ENCODE results near the gene WDPCP. TPM values are rescaled to one million over a fixed set of nuclear protein-coding genes. Genes with fewer than 3 reads are reported as not detected.

WDPCP gene
- total and polyA plus RNA-seq, 10 of the 15 experiments (the other 5 are each of a cell fraction or from before 2014, with no cell fraction given), result 2.1 to 7.9 (median 4.6) TPM

DNA sequence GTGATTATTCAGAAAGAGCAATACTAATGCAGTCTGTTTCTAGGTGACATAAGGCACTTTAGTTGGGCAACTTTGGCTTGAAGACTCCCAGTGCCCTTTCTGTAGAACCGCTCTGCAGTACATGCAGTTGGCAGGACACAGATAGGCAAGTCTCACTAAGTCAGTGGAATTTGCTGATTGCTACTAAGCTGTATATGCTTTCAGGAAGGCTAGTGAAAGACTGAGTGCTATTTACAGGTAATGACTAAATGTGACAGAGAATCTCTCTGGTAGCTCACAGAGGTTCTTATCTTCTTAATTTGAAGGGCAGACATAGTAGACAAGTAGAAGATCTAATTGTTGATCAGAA, 243.0 kb downstream of the WDPCP start:
- H3K27ac ChIP-seq (ENCODE audit: control insufficient read depth, insufficient read depth), result no peak overlapping the region
- intact Hi-C loops (cut with micrococcal nuclease; ENCODE audit: unreplicated experiment) (no loop called here), in situ Hi-C loops (cut with MboI) (no loop called here)
- no peak overlapping the region for H3K9ac ChIP-seq (ENCODE audit: control insufficient read depth, insufficient read depth, low read length)
- peaks cover 8% of the 10 kb centered on the region; the same call in 2 of the 3 replicates for H3K9me3 ChIP-seq (replicated peaks; ENCODE audit: control insufficient read depth, insufficient read depth, low read length)
- no peaks in the 10 kb centered on the region for H3K36me3 ChIP-seq (ENCODE audit: control insufficient read depth in 2 of 2, insufficient read depth in 2 of 2, low read length in 1 of 2)
- no peak for TF ChIP-seq BMI1 (IDR thresholded peaks at IDR 0.05; ENCODE audit: borderline replicate concordance)
- TF ChIP-seq NFIC (IDR thresholded peaks at IDR 0.05; ENCODE audit: low read depth, low read length), result no peak
- TF ChIP-seq RAD51 (IDR thresholded peaks at IDR 0.05), result no peak
- no peak for TF ChIP-seq KDM1A (IDR thresholded peaks at IDR 0.05; ENCODE audit: borderline replicate concordance)
- TF ChIP-seq, protein P1, sequence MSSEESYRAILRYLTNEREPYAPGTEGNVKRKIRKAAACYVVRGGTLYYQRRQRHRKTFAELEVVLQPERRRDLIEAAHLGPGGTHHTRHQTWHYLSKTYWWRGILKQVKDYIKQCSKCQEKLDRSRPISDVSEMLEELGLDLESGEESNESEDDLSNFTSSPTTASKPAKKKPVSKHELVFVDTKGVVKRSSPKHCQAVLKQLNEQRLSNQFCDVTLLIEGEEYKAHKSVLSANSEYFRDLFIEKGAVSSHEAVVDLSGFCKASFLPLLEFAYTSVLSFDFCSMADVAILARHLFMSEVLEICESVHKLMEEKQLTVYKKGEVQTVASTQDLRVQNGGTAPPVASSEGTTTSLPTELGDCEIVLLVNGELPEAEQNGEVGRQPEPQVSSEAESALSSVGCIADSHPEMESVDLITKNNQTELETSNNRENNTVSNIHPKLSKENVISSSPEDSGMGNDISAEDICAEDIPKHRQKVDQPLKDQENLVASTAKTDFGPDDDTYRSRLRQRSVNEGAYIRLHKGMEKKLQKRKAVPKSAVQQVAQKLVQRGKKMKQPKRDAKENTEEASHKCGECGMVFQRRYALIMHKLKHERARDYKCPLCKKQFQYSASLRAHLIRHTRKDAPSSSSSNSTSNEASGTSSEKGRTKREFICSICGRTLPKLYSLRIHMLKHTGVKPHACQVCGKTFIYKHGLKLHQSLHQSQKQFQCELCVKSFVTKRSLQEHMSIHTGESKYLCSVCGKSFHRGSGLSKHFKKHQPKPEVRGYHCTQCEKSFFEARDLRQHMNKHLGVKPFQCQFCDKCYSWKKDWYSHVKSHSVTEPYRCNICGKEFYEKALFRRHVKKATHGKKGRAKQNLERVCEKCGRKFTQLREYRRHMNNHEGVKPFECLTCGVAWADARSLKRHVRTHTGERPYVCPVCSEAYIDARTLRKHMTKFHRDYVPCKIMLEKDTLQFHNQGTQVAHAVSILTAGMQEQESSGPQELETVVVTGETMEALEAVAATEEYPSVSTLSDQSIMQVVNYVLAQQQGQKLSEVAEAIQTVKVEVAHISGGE (CRISPR knock-in tag; IDR thresholded peaks at IDR 0.05), result no peak
- no peak for TF ChIP-seq FOXM1 (IDR thresholded peaks at IDR 0.05; ENCODE audit: low read depth, low read length)
- TF ChIP-seq NFYB (IDR thresholded peaks at IDR 0.05; ENCODE audit: insufficient read depth, low read depth, low read length), result no peak
- peak; percentile 38 for ATAC-seq
- ChIA-PET RAD21 (ENCODE audit: unreplicated experiment) (no interaction called here), SMC1A (ENCODE audit: uncharacterized antibody, unreplicated experiment) (interaction anchor here (1.0 to 1.6 kb wide), 2 partner anchors 55 to 253 kb away, joined by 3 read pairs; no protein-coding TSS in a partner anchor), CTCF (no interaction called here), POLR2A (no interaction called here)
- no peak overlapping the region for H3K4me2 ChIP-seq (ENCODE audit: control insufficient read depth, insufficient read depth)
- FAIRE-seq, result peak; percentile 7
- no peak overlapping the region for H3K4me3 ChIP-seq
- H3K4me1 ChIP-seq (ENCODE audit: control insufficient read depth, insufficient read depth, low read length), result no peaks in the 10 kb centered on the region
- no peak overlapping the region for H2AFZ ChIP-seq (ENCODE audit: control insufficient read depth, low read depth, low read length)
- no peak for DNase-seq (ENCODE audit: low read depth, low spot score)
- 88% methylated on average over 1 of the region's 1 CpG for WGBS (ENCODE audit: insufficient coverage, insufficient replicate concordance, low lambda C conversion rate, missing lambda C conversion rate)
- no TSS peak for BruUV-seq (replicated peaks)
- no peaks in the 10 kb centered on the region for H4K20me1 ChIP-seq (ENCODE audit: control insufficient read depth, insufficient read depth)
- H3K27me3 ChIP-seq (replicated peaks in 1 of 2; ENCODE audit: control insufficient read depth in 2 of 2, insufficient read depth in 2 of 2, low read length in 1 of 2), result no peaks in the 10 kb centered on the region
- no peaks in the 10 kb centered on the region for H3K79me2 ChIP-seq (ENCODE audit: control insufficient read depth, insufficient read depth, low read length)
